ENCODE data around the gene PXYLP1. TPM values are rescaled to one million over a fixed set of nuclear protein-coding genes. Genes with fewer than 3 reads are reported as not detected.

PXYLP1 gene
- polyA plus RNA-seq, 4 donors: 34.6 to 40.2 (median 39.0) TPM

DNA sequence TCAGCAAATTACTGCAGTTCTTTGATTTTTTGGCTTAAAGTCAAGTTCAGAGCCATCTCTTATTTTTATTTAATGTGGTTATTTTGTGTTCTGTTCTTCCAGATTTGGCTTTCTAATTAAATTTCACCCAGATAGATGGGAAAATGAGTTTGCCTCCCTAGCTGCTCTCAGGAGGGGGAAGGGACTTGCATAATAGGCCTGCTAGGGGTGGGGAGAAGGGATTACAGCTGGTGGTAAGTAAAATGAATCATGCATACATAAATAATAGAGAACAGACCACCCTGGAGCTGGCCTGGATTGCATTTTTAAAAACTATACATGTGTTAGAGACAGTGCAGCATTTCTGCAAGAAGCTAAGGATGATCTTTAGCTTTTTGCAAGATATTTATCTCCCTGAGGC, 3.9 kb upstream of the PXYLP1 start:
- peak in 2 of 4 donors; percentile 37 to 52 for DNase-seq (ENCODE audit: low read depth in 4 of 4, low spot score in 2 of 4)

DNA sequence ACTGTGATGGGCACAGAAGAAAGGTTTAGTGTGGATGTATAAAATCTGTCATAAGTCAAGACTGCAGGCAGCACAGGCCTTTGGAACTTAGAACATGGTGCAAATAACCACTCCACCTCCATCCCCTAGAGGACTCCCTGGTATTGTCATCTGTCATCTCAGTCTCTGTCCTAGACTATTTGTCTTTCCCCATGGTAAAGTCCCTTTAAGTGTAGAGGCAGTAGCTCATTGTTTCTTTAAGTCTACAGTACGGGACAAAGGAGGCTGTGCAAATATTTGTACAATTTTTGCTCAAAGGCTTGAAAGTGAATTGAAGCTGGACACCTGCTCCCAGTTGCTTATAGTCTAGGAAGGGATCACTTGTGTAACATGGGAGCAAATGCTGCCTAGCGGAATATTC, 3.2 kb upstream of the PXYLP1 start:
- no peak for DNase-seq (ENCODE audit: low read depth in 4 of 4, low spot score in 2 of 4)

DNA sequence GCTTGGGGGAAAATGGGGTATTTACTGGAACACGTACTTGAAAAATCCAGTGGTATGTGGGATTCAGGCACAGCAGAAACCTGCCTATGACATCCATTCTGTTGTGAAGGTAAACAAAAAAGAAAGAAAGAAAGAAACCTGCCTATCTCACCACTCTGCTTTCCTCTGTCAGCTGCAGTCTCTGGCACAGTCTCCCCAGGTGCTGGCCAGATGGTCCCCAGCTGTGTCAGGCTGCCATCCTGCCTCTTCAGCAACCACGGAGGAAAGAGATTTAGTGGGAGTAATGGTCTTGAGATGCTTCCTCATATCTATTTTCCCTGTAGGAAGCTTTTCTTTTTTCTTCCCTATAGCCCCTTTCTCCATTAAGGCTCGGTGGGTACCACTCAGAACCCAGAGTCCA, 2.5 kb upstream of the PXYLP1 start:
- no peak for DNase-seq (ENCODE audit: low read depth in 4 of 4, low spot score in 2 of 4)

DNA sequence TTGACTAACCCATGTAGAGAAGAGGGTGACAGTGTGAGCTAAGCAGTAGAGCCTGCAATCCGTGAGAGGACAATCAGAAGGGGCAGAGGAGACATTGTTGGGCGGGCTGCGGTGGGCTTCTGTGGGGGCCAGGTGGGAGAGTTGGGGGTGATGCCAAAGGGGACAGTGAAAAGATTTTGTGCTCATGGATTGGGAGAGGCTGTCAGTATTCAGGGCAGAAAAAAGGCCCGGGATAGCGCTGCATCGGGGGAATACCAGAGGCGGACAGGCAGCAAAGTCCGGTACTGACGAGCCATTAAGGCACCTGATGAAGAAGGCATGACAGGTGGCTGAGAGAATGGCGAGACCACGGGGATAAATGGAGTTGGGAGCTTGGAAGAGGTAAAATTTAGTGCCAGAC, 1.3 kb upstream of the PXYLP1 start:
- no peak for DNase-seq (ENCODE audit: low read depth in 4 of 4, low spot score in 2 of 4)

DNA sequence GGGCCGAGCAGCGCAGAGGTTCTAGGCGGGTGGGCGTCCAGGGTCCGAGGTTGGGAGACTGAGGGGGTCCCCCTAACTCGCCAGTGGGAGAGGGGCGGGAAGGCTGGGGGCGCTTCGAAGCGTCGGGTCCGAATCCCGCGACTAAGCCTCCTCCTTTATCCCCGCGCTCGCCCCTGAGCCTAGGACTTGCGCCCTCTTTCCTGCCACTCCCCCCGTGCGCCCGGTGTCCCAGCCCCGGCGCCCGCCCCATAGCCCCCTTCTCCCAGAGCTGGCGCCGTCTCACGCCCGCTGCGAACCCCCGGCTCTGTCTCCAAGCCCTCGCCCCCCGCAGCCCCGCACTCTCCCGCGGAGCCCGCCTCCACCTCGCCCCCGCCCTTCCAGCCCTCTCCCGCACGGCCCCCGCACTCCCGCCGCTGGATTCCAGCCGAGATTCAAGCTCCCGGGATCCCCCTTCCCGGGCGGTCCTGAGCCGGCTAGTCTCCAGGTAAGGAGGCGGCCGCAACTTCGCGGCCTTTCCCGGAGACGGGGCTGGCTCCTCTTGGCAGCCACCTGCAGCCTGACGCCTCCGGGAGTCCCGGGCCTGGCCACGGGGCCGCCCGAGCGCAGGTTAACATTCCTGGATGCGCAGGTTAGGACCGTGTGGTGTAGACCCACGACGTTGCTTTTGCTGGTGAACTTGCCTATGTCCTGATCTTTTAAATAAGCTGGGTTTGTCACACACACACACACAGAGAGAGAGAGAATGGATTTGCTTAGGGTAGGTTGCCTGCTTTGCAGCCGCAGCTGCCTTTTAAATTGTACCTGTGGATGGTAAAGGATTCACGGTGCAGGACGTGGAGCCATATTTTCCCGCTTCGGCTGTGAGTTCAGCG, 563 bp downstream of the PXYLP1 start:
- DNase-seq (ENCODE audit: low read depth in 4 of 4, low spot score in 2 of 4): peak in 2 of 4 donors; percentile 26

DNA sequence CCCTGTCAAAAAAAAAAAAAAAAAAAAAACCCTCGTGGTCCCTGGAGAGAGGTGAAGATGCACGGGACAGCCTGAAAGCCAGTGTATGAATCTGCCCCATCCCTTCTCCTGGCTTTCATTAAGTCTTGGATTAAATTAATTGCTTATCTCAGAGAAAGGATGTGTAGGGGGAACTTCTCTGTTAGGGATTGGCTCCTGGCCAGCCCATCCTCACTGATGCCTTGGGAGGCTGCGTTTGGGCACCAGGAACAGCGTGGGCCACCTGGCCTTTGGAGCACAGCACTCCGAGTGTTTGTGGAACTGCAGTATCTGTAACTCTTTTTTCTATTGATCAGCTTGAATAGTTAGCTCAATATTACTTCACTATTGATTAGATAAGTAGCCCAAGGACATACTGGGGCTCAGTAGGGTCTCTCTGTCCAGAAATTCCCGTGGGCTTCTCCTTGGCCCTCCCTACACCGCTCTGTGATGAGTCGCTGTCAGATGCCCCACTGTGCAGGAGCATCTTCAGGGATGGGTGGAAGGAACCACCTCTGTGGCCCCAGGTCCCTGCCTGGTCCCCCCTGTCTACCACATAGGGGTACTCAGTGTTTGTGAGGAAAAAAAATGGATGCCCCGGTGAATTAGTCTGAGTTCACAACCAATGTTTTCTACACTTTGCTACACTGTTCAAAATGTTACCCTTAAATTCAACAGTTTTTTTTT, 2.0 kb downstream of the PXYLP1 start:
- DNase-seq (ENCODE audit: low read depth in 4 of 4, low spot score in 2 of 4): no peak

DNA sequence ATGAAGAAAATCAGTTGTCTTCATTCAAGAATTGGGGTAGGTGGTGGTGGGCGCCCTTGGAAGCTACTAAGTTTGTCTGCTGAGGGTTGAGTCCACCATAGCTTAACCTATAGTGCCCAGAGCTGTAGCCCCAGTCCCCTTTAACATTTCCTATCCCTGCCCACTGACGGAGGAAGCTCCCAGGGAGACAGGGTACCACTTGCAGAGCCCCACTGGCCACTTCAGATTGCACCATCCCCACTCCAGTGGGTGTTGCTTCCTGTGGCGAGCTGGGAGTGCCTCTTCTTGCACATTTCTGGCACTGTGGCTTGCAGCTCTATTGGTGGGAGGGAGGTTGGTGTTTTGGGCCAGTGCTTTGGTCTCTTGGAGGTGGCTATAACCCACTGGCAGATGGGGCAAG, 2.7 kb downstream of the PXYLP1 start:
- DNase-seq (ENCODE audit: low read depth in 4 of 4, low spot score in 2 of 4): no peak

DNA sequence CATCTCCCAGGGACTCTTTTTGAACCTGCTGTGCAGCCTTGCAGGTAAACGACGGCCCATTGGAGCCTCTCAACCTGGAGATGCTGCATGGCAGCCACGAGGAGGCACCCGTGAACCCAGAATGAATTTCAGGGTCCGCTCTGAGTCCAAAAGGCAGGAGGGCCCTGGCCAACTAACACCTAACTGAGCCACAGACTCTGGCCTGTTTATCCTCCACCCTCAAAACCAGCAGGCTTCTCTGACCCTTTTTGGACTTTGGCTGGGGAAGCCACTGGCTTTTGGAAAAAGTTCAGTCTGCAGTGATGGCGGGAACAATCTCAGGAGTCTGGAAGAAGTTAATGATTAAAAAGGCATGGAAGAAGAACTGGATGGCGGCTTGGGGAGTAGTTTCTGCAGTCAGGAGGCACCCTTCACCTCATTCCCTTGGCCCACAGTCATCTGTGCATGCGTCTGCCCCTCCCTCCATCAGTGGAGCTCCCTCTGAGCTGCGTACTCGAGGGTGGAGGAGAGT, 4.1 kb downstream of the PXYLP1 start:
- no peak for DNase-seq (ENCODE audit: low read depth in 4 of 4, low spot score in 2 of 4)

DNA sequence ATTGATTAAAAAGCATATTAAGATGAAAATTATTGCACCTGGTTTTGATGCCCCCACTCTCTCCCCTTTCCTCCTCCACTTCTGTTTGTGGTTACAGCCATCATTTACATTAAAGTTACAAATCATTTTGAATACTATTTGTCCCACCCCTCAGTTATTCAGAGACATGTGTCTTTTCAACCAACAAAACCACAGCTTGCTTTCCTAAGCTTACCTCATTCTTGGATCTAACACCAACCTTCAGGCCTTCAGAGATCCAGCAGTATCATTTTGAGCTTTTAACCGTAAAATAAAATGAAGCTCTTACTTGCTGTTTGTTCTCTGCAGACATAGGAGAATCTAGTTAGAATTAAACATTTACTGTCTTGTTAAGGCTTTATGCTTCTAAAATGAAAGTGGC, 4.7 kb downstream of the PXYLP1 start:
- no peak for DNase-seq (ENCODE audit: low read depth in 4 of 4, low spot score in 2 of 4)

DNA sequence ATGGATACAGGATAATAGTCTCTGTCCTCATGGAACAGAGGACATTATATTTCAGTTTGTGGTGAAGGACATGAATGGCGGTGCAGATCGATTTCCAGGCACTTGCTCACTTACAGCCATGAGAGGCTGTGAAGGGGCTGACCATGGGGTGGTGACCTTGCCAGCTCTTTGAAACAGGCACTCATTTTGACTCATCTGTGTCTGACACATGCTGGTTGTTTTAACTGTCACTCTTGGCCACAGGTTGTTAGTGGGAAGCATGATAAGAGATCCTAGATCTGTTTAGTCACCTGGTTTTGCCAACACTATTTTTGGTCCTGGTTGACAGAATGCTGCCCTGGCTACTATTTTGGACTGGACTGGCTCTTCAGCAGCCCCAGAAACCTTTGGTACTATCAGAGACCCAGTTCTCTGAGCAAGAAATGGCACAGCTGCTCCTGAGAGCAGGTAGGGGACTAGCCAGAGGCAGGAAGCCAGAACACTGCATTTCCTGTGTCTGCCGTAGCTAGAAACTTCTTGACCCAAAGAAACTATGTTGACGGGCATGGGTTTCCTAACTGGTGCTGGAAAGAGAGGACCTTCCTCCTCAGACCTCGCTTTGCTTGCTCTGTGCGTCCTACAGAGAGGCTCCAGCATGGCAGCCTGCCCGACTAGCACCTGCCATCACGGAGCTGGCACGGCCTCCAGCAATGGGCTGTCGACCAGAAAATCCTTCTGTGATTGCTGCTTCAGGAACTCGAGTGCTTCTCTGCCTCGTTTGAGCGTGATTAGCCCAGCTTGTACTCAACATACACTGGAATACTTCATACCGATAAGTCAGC, 6.3 kb downstream of the PXYLP1 start:
- DNase-seq (ENCODE audit: low read depth in 4 of 4, low spot score in 2 of 4): no peak

DNA sequence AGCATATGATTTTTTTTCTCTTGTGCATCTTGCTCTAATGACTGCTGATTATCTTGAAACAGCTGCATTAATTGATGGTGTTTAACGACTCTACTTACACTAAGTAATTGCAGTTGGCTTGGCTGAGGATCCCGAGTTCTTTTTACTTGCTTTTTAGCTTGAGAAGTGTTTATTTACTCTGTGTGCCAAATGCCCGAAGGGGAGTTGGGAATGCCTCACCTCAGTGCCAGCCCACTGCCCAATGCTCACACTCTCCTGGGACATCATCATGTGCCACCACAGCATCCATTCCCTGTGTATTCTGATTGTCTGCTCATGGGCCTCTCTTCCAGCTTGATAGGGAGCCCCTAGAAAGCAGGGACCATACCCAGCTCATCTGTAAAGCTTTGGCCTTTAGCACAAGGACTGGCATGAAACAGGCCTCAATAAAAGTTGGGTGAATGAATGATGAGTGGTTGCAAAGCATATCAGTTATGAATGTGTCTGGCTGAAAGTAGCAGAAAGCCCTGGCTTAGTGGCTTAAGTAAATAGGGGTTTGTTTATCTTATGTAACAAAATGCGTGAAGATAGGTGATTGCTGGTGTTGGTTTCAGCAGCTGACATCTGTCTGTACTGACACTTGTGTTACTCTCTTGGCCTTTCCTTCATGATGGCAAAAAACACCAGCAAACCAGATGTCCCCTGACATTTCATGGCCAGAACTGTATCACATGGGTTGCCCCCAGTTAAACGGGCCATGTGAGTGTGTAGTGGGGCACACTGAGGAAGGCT, 8.1 kb downstream of the PXYLP1 start:
- DNase-seq (ENCODE audit: low read depth in 4 of 4, low spot score in 2 of 4): no peak

DNA sequence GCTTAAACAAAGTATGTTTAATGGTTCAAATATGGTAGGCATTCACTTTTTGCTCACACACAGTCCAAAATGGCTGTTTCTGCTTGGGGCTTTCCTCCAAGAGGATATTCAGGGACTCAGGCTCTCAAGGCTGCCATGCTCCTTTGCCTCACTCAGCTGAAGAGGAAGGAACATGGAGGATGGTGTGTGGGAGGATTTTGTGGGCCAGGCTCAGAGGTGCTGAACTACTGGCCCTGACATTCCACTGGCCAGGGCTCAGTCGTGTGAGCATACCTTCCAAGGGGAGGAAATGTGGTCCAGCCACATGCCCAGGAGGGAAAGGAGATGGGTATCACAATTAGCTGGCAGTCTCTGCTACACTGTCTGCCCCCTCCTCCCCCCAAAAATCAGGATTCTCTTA, 8.7 kb downstream of the PXYLP1 start:
- no peak for DNase-seq (ENCODE audit: low read depth in 4 of 4, low spot score in 2 of 4)

DNA sequence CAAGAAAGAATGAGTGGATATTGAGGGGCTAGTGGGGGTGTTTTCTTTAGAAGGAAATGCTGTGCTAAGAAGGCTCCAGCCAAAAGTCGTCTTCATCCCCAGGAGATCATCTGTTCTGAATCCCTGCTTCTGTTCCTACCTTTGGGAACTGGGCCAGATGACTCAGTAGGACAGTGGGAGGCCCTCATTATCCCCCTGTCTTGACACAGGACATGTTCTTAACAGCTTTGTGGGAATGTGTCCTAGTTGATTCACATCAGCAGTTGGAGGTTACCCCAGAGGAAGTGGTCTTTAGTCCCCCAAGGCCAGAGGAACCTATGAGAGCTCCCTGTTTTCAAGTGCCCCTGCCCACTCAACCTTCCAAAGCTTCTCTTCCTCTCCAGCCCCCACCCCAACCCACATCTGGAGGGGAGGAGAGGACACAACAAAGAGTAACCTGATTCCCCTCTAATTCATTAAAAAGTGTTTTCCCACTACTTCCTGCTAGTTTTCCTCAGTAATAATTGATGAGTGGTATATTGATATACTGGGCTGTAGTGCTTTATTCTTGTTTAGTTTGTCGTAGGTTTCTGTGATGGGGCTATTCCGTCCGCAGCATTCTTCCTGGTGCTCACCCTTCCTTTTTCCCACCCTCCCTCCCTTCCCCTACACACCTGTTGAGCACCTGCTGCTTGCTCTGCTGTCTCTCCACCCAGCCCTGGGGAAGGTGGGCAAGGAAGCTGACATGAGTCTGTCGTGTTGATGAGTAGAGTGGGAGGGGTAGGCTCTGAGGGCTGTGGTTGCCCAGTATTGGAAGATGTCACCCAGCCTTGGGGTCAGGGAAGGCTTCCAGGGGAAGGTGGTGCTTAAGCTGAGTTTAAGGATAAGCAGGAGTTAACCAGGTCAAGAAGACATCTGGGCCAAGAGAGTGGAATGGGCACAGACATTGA, 9.3 kb downstream of the PXYLP1 start:
- no peak for DNase-seq (ENCODE audit: low read depth in 4 of 4, low spot score in 2 of 4)

DNA sequence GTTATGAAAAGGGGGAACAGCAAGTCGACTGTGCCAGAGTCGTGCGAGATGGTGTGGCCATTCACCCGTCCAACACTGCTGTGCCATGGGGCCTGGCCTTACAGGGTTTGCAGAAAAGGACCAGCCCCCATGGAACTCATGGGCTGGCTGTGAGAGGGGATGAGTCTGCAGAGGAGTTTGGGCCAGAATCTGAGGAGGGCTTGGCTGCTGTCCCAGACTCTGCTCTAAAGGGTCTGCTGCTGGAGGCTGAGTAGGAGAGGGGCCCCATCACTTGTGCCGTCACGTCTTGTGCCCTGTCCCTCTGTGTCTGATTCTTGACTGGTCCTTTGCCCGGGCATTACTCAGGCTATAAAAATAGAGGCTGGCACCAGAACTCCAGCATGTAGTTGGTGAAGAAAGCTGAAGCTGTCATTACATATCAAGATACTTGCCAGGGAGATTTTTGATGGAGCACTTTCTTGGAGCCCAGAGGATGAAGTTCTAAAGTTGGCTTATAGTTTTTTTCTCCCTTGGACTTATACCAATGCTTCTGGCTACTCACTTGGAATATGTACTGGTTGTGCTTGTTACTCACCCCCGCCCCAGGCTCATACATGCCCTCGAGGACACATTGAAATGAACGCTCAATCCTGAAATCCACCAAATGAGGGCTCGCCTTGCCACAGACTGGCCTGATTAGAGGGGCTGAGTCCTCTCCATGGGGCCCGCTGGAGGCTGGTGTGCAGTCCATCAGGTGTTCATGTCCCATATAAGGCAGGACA, 10.2 kb downstream of the PXYLP1 start:
- DNase-seq (ENCODE audit: low read depth in 4 of 4, low spot score in 2 of 4): no peak

DNA sequence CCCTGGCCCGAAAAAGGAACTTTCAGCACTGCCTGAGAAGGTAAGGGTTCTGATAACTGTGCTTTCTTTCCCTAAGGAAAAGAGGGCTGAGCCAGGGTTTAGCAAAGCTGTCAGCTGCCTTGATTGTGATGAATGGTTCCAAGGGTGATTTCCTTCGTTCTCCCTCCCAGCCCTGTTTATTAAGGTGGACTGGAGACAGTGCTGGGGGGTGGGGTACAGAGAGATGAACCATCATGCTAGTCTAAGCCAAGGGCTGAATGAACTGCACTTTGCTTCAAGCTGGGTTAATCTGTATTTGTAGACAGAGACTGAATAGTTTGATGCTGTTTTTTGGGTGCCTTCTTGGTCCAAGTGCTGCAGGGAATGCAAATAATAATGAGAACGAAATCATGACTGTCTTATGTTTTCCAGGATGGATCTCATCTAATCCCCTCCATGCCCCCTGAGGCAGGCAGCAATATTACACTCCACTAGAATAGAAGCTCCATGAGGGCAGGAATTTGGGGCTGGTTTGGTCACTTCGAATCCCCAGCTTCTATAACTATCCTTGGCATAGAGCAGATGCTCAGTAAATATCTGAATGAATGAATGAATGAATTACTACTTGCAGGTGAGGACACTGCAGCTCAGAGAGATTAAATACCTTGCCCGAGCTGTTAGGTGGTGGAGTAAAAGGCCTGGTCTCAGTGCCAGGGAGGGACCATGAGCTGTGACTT, 10.9 kb downstream of the PXYLP1 start:
- no peak for DNase-seq (ENCODE audit: low read depth in 4 of 4, low spot score in 2 of 4)

DNA sequence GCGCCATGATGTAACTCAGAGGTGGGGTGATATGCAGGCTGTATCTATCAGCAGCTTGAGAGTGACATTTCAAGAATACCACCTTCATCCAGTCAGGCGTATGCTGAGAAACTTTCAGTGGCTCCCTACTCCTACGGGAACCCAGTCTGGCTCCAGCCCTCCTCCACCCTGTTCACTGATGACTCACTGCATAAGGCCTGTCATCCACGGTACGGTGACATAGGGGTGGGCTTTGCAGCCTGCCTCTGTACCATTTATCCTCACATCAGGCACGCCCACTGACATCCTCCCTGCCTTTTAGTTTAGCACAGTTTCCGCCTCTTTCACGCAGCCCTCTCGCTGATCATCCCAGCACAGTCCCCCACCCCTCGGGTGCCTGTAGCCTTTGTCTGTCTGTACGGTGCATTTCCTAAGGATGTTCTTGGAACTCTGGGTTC, 11.7 kb downstream of the PXYLP1 start:
- no peak for DNase-seq (ENCODE audit: low read depth in 4 of 4, low spot score in 2 of 4)

DNA sequence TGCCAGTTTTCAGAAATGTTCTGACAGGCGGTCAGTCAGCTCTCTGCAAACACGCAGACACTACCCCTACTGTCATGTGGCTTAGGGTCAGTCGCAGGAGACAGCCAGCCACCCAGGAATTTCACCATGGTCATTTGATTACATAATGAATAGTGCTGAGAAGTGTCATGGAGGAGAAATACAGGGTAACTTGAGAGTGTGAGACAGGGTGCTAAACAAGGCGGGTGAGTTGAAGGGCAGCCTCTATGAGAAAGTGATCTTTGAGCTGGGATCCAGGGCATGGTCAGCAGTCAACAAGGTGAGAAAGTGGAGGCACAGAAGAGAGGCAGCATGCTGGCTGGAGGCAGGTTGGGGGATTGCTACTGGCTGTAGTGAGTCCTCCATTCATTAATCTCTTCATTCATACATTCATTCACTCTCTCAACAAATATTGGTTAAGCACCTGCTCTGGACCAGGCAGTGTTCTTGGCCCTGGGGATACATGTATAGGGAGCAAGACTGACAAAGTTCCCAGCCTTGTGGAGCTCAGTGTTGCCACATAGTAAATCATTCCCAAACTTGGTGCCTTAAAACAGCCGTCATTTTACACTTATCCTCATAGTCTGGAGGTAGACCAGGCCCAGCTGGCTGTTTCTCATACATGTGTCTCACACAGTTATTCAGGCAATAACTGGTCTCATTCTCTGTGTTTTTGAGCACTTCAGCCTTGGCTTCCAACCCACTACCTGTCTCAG, 14.8 kb downstream of the PXYLP1 start:
- no peak for DNase-seq (ENCODE audit: low read depth in 4 of 4, low spot score in 2 of 4)
